ENCODE data around the gene XYLT1. TPM values are rescaled to one million over a fixed set of nuclear protein-coding genes. Genes with fewer than 3 reads are reported as not detected.

XYLT1 gene
- total and polyA plus RNA-seq, 10 of the 15 experiments (the other 5 are each of a cell fraction or from before 2014, with no cell fraction given) = 0.88 to 14.8 (median 5.8) TPM

GRCh38 chr16:17348042-17348783 lies 122.5 kb downstream of the XYLT1 start:
- ChIA-PET CTCF (interaction anchor here (0.8 to 5.6 kb wide), 12 partner anchors 11 to 120 kb away, joined by 3 to 47 read pairs (median 8); no protein-coding TSS in a partner anchor), RAD21 (ENCODE audit: unreplicated experiment) (interaction anchor here (0.7 to 8.0 kb wide), 21 partner anchors 11 to 277 kb away, joined by 3 to 162 read pairs (median 7); no protein-coding TSS in a partner anchor)

More at GRCh38 chr16:17348042-17348783, 122.5 kb downstream of the XYLT1 start:
- 49% methylated on average over 11 of the region's 11 CpGs for WGBS (ENCODE audit: insufficient coverage, insufficient replicate concordance, low lambda C conversion rate, missing lambda C conversion rate)
- no peak overlapping the region for H3K9ac ChIP-seq (ENCODE audit: control insufficient read depth, insufficient read depth, low read length)
- no peak overlapping the region for H2AFZ ChIP-seq (ENCODE audit: control insufficient read depth, low read depth, low read length)
- ChIA-PET POLR2A (interaction anchor here (0.6 to 6.6 kb wide), 9 partner anchors 8 to 540 kb away, joined by 7 to 46 read pairs (median 13); no protein-coding TSS in a partner anchor), SMC1A (ENCODE audit: uncharacterized antibody, unreplicated experiment) (interaction anchor here (0.8 to 10.3 kb wide), 19 partner anchors 20 to 127 kb away, joined by 3 to 303 read pairs (median 10); no protein-coding TSS in a partner anchor)
- peak overlapping the region; percentile 82 for H3K27ac ChIP-seq (ENCODE audit: control insufficient read depth, insufficient read depth)
- H3K4me1 ChIP-seq (ENCODE audit: control insufficient read depth, insufficient read depth, low read length) = peaks cover 44% of the 10 kb centered on the region
- no TSS peak for BruUV-seq (replicated peaks)
- no peaks in the 10 kb centered on the region for H3K36me3 ChIP-seq (ENCODE audit: control insufficient read depth in 2 of 2, insufficient read depth in 2 of 2, low read length in 1 of 2)
- FAIRE-seq (no peak), ATAC-seq (no peak), DNase-seq (ENCODE audit: low read depth, low spot score) (no peak)
- in situ Hi-C loops (cut with MboI) = loop anchor here (10.0 kb wide), 1 partner anchor 483 kb away; no protein-coding TSS in a partner anchor
- H3K79me2 ChIP-seq (ENCODE audit: control insufficient read depth, insufficient read depth, low read length) = no peaks in the 10 kb centered on the region
- H4K20me1 ChIP-seq (ENCODE audit: control insufficient read depth, insufficient read depth) = no peaks in the 10 kb centered on the region
- TF ChIP-seq CREB1 (IDR thresholded peaks at IDR 0.05; ENCODE audit: low read depth) (no peak), ZNF274 (IDR thresholded peaks at IDR 0.05; ENCODE audit: insufficient read depth, insufficient read length) (no peak), POLR2A (IDR thresholded peaks at IDR 0.05; ENCODE audit: low read depth, low read length) (no peak), SP1 (IDR thresholded peaks at IDR 0.05; ENCODE audit: low read depth, low read length) (no peak), ZBTB40 (IDR thresholded peaks at IDR 0.05; ENCODE audit: borderline replicate concordance) (no peak), IRF3 (IDR thresholded peaks at IDR 0.05) (no peak), ZNF384 (IDR thresholded peaks at IDR 0.05; ENCODE audit: borderline replicate concordance, low read depth, low read length) (no peak), ZBED1 (IDR thresholded peaks at IDR 0.05; ENCODE audit: borderline replicate concordance) (no peak), PAX8 (IDR thresholded peaks at IDR 0.05) (no peak), CUX1 (IDR thresholded peaks at IDR 0.05; ENCODE audit: insufficient replicate concordance, low read depth, low read length) (no peak), ZNF207 (IDR thresholded peaks at IDR 0.05; ENCODE audit: borderline replicate concordance) (no peak)
- peak overlapping the region; percentile 76; the same call in 1 of the 2 replicates for H3K4me2 ChIP-seq (ENCODE audit: control insufficient read depth, insufficient read depth)
- no peaks in the 10 kb centered on the region for H3K27me3 ChIP-seq (replicated peaks in 1 of 2; ENCODE audit: control insufficient read depth in 2 of 2, insufficient read depth in 2 of 2, low read length in 1 of 2)
- no peak overlapping the region for H3K4me3 ChIP-seq
- intact Hi-C loops (cut with micrococcal nuclease; ENCODE audit: unreplicated experiment) = no loop called here
- H3K9me3 ChIP-seq (replicated peaks; ENCODE audit: control insufficient read depth, insufficient read depth, low read length) = no peaks in the 10 kb centered on the region

Measured in GM12878 (cell line).